ENCODE data around the gene C11orf24.

DNA sequence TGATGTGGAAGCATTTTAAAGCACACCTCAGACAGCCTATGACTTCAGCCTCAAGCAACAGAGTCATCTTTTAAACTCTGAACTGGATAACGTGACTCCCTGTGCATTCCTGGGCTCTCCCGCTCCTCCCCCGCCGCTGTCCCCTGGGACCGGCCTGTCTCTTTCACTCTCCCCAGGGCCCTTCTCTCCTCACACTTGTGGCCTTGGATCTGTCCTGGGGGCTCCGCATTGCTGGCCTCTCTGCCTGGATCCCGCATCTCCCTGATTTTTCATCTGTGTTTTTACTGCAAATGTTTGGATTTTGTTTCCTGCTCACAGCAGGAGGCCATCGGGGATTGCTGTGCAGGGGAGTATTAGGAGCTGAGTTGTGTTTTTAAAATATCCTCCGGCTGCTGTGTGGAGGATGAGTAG, 15.4 kb downstream of the C11orf24 start:
- TF ChIP-seq, protein P1, sequence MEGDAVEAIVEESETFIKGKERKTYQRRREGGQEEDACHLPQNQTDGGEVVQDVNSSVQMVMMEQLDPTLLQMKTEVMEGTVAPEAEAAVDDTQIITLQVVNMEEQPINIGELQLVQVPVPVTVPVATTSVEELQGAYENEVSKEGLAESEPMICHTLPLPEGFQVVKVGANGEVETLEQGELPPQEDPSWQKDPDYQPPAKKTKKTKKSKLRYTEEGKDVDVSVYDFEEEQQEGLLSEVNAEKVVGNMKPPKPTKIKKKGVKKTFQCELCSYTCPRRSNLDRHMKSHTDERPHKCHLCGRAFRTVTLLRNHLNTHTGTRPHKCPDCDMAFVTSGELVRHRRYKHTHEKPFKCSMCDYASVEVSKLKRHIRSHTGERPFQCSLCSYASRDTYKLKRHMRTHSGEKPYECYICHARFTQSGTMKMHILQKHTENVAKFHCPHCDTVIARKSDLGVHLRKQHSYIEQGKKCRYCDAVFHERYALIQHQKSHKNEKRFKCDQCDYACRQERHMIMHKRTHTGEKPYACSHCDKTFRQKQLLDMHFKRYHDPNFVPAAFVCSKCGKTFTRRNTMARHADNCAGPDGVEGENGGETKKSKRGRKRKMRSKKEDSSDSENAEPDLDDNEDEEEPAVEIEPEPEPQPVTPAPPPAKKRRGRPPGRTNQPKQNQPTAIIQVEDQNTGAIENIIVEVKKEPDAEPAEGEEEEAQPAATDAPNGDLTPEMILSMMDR (IDR thresholded peaks at IDR 0.05) = no peak
- no peak for TF ChIP-seq POLR2A (IDR thresholded peaks at IDR 0.05)
